GM12878 (cell line): ENCODE data around the gene TRIM25. TPM values are rescaled to one million over a fixed set of nuclear protein-coding genes. Genes with fewer than 3 reads are reported as not detected.
A peak's percentile ranks its signal among the peaks of the same experiment; 100 is the strongest.

Source experiments
- BACH1 ChIP-seq: fragments of 450-650 bp; IDR thresholded peaks from 2 replicates; pipeline ENCODE4 v1.6.1; 2017; ENCODE audit warnings: mild to moderate bottlenecking, borderline replicate concordance
- BCLAF1 ChIP-seq: fragments of 450-650 bp; IDR thresholded peaks from 2 replicates; pipeline ENCODE4 v1.6.1; 2017; ENCODE audit warnings: antibody characterized with exemption, mild to moderate bottlenecking, moderate library complexity
- EP300 ChIP-seq, 2 experiments: fragments of 150-350 bp in 1 of 2; IDR thresholded peaks; 2 replicates each; pipeline ENCODE4 v1.6.1; 2011 to 2012; ENCODE audit warnings: low read depth in 2 of 2, low read length in 2 of 2, borderline replicate concordance in 1 of 2, improper control_type of control experiment in 1 of 2, inconsistent platforms in 1 of 2; ENCODE audit not compliant: control insufficient read depth in 1 of 2
- EZH2 ChIP-seq: IDR thresholded peaks from 2 replicates; pipeline ENCODE4 v1.6.1; 2012; ENCODE audit warnings: low read depth, mild to moderate bottlenecking, control low read depth, inconsistent platforms, low read length, borderline replicate concordance; ENCODE audit not compliant: control insufficient read depth
- FOXM1 ChIP-seq: IDR thresholded peaks from 2 replicates; pipeline ENCODE4 v1.6.1; 2012; ENCODE audit warnings: low read depth, mild to moderate bottlenecking, inconsistent platforms, low read length, moderate library complexity
- GABPA ChIP-seq: IDR thresholded peaks from 2 replicates; pipeline ENCODE4 v1.6.1; 2014; ENCODE audit warnings: antibody characterized with exemption, low read depth, mild to moderate bottlenecking, inconsistent platforms
- IKZF2 ChIP-seq, 2 experiments: fragments of 450-650 bp; IDR thresholded peaks; 2 replicates each; pipeline ENCODE4 v1.6.1; 2017; ENCODE audit warnings: mild to moderate bottlenecking in 2 of 2, moderate library complexity in 2 of 2
- MEF2A ChIP-seq: IDR thresholded peaks from 2 replicates; pipeline ENCODE4 v1.6.1; 2011; ENCODE audit warnings: low read depth, mild to moderate bottlenecking, low read length, moderate library complexity; ENCODE audit not compliant: insufficient read depth
- MLLT1 ChIP-seq: fragments of 450-650 bp; IDR thresholded peaks from 2 replicates; pipeline ENCODE4 v1.6.1; 2016; ENCODE audit warnings: mild to moderate bottlenecking
- PAX5 ChIP-seq: IDR thresholded peaks from 2 replicates; pipeline ENCODE4 v1.6.1; 2011; ENCODE audit warnings: low read depth, low read length, borderline replicate concordance
- RAD51 ChIP-seq: fragments of 450-650 bp; IDR thresholded peaks from 2 replicates; pipeline ENCODE4 v1.6.1; 2016; ENCODE audit warnings: moderate library complexity, mild to moderate bottlenecking, inconsistent platforms
- SKIL ChIP-seq: fragments of 450-650 bp; IDR thresholded peaks from 2 replicates; pipeline ENCODE4 v1.6.1; 2017; ENCODE audit warnings: mild to moderate bottlenecking, low read depth, inconsistent platforms; ENCODE audit not compliant: poor library complexity, severe bottlenecking
- SMARCA5 ChIP-seq: fragments of 450-650 bp; IDR thresholded peaks from 2 replicates; pipeline ENCODE4 v1.6.1; 2017; ENCODE audit warnings: mild to moderate bottlenecking
- SP1 ChIP-seq: IDR thresholded peaks from one replicate; pipeline ENCODE4 v1.6.1; 2011; ENCODE audit warnings: low read depth, low read length
- YBX1 ChIP-seq: fragments of 450-650 bp; IDR thresholded peaks from 2 replicates; pipeline ENCODE4 v1.6.1; 2016; ENCODE audit warnings: antibody characterized with exemption
- ZNF274 ChIP-seq: IDR thresholded peaks from one replicate; pipeline ENCODE4 v1.8.0; 2011; ENCODE audit not compliant: insufficient read length, insufficient read depth
- ZNF592 ChIP-seq: fragments of 450-650 bp; IDR thresholded peaks from 2 replicates; pipeline ENCODE4 v1.6.1; 2017; ENCODE audit warnings: mild to moderate bottlenecking, moderate library complexity
- ZSCAN29 ChIP-seq: fragments of 450-650 bp; IDR thresholded peaks from 2 replicates; pipeline ENCODE4 v1.6.1; 2017; ENCODE audit warnings: mild to moderate bottlenecking, moderate library complexity
- ZZZ3 ChIP-seq: IDR thresholded peaks from 2 replicates; pipeline ENCODE4 v1.6.1; 2011; ENCODE audit warnings: low read depth; ENCODE audit not compliant: control insufficient read depth, insufficient read length
- polyA plus RNA-seq, 11 experiments: library from polyadenylated mRNA; depleted of rRNA in 4 of 11; unstranded in 6 of 11; stranded (reverse) in 5 of 11; fragments of >200 nt; fragmentation: Nextera tagmentation in 4 of 11; fragmentation: Illumina TruSeq in 1 of 11; extraction: Ambion mirVana in 4 of 11; extraction: Trizol in 1 of 11; gene quantifications; 1 replicate in 1 of 11; 2 replicates in 10 of 11; pipeline versions ENCODE4 v1.2.1 to v1.2.3, GENCODE V29; 2011 to 2016; ENCODE audit warnings: inconsistent platforms in 2 of 11, missing spikeins in 2 of 11, low read depth in 1 of 11
- total RNA-seq, 4 experiments: library from RNA; depleted of rRNA in 3 of 4; stranded (reverse); fragments of >200 nt in 3 of 4; fragmentation: Illumina TruSeq in 1 of 4; extraction: Trizol in 1 of 4; gene quantifications; 2 replicates each; pipeline versions ENCODE4 v1.2.1 to v1.2.3, GENCODE V29; 2013 to 2021

The TRIM25 gene
- total and polyA plus RNA-seq, 10 of the 15 experiments (the other 5 are each of a cell fraction or from before 2014, with no cell fraction given): 10.5 to 123 (median 51.3) TPM

GRCh38 chr17:56913867-56914580 lies at the start of gene TRIM25 (continued):
- TF ChIP-seq PAX5 (no peak), MLLT1 (no peak), SP1 (no peak), ZNF592 (no peak), BCLAF1 (no peak), ZSCAN29 (peak; percentile 25; the same call in 1 of the 2 replicates), YBX1 (no peak), GABPA (no peak), ZNF274 (no peak), FOXM1 (no peak), RAD51 (peak; percentile 86), SMARCA5 (peak; percentile 54), BACH1 (peak; percentile 87), IKZF2 (IDR thresholded peaks at IDR 0.05) (peak; percentile 61 to 67; a peak in 2 of 4 replicates), SKIL (no peak), ZZZ3 (no peak), EZH2 (no peak), EP300 (IDR thresholded peaks at IDR 0.05; ENCODE audit: borderline replicate concordance in 1 of 2, control insufficient read depth in 1 of 2, low read depth in 2 of 2, low read length in 2 of 2) (0 out of 4 replicates have a peak, but pooled peaks of 1 of the 2 experiments have one; percentile 16), MEF2A (no peak)
